Left cardiac atrium (tissue), 4 donors: ENCODE measurements around the gene DAZAP1. TPM values are rescaled to one million over a fixed set of nuclear protein-coding genes. Genes with fewer than 3 reads are reported as not detected.
"Not testable (repeated sequence)": the region's sequence is repeated elsewhere in the genome, so short reads cannot be mapped to it uniquely, and the experiment has no call there.

ENCODE experiments used
- ATAC-seq, 2 donors: fragments of 200-7000 bp; cut with Tn5 transposase; one replicate each; pipeline ENCODE4 v1.9.1; 2020; ENCODE audit warnings: mild to moderate bottlenecking in 2 of 2, moderate library complexity in 2 of 2
- DNase-seq: peaks from one replicate; pipeline ENCODE4 v3.0.0-alpha.2; 2020
- intact Hi-C, 2 donors: fragments of 100-400 bp; cut with DNase I; formaldehyde crosslinking; loops; one replicate each; pipeline versions ENCODE4 v1.14.1 to v1.15.1; 2022 to 2023
- total RNA-seq, 2 donors: library from RNA; stranded (reverse); fragmentation: NEBNext Ultra II Directional; extraction: Animal tissue kit (Norgen Biotek cat#: 25700); gene quantifications; one replicate each; pipeline ENCODE4 v1.2.1, GENCODE V29; 2021
- donor health status: DM: no; HTN: yes; CAD: no.
- donor health status: DM: no; HTN: yes; CAD: no; lungs with severe emphysema.
- donor health status: DM: yes; HTN: yes; CAD: no.
- donor health status: Dilated cardiomyopathy.

Gene DAZAP1
- total RNA-seq, 2 donors from 2014 or later: 74.1 to 95.7 TPM

GRCh38 chr19:1434040-1434366 is 26.6 kb downstream of the DAZAP1 start:
- intact Hi-C loops: no loop called here
- ATAC-seq (no peak), DNase-seq (no peak)

GRCh38 chr19:1434577-1435060 is 27.2 kb downstream of the DAZAP1 start:
- ATAC-seq (no peak), DNase-seq (peak; percentile 24)
- intact Hi-C loops: no loop called here

DNA sequence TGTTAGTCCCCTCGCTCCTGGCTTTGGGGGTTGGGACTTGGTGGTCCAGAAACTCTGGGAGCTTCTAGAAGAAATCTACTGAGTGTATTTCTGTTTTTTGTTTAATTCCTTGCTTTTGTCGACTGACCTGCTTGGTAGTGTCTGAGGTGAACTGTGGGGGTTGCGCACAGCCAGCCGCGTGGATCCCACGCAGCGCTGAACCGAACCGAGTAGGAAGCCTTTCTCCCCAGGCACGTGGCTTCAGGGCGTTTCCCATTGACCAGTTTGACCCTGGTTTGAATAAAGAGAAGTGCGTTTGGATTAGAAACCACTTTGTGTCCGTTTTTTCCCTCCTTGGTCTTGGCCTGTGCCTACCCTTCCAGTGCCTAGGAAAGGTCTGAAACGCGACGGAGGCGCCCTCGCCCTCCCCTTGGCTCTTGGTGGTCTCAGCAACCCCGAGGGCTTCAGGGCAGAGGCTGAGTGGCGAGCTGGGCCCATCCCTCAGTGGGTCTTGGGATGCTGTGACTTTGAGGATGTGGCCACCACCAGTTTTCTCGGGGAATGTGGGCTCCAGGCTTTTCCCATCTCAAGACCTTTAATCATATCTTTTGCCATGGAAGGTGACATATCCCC is 28.1 kb downstream of the DAZAP1 start:
- intact Hi-C loops: no loop called here
- no peak for DNase-seq
- no peak for ATAC-seq

DNA sequence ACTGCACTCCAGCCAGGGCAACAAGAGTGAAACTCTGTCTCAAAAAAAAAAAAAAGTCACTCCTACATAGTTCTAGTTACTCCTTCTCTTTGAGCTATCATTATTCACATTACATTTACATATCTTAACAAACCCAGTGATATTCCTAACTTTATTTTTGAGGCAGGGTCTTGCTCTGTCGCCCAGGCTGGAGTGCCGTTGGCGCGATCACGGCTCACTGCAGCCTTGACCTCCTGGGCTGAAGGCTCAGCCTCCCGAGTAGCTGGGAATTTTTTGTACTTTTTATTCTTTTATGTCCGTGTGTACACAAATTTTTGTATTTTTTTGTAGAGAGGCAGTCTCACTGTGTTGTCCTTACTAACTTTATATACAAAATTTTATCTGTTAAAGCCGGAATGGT is 30.2 kb downstream of the DAZAP1 start:
- no peak for ATAC-seq
- intact Hi-C loops: no loop called here
- no peak for DNase-seq

DNA sequence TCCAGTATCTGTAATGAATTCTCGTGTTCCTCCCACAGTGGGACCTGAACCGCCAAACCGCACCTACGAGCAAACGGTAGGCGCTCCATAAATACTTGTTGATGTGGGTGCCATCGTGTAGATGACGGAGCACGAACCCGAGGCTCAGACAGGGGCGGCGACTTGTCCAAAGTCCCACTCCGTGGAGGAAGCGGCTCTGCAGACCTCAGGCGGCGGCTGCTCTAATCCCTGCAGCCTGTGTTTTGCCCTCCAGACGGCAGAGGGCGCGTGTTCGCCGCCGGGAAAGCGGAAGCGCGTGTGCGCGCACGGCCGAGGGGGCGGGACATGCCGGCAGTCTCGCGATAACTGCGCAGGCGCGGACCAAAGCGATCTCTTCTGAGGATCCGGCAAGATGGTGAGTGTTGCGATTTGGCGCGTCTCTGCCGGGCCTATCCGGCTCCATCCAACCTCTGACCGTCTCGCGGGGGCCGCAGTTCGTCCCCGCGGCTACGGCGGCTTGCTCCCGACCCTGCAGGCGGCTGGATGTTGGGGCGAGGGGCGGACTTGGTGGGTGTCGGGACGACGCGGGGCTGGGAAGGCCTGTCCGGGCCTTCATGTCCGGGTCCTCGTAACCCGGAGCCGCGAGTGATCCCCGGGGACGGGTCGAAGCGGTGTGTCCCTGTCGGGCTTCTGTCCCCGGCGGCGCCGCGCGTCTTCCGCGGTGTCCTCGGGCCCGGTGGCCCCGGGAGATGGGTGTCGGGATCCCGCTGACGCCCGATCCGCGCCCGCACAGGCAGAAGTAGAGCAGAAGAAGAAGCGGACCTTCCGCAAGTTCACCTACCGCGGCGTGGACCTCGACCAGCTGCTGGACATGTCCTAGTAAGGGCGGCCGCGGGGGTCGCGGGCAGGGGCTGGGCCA is 30.9 kb downstream of the DAZAP1 start, which contains the start of gene RPS15:
RPS15 (plus strand) TSS at position 362 of the 898 bp plus-strand sequence; CDS start at position 392, 30 bp downstream.
- DNase-seq (peak; percentile 96), ATAC-seq (peak; percentile 88 to 95)
- intact Hi-C loops: no loop called here

DNA sequence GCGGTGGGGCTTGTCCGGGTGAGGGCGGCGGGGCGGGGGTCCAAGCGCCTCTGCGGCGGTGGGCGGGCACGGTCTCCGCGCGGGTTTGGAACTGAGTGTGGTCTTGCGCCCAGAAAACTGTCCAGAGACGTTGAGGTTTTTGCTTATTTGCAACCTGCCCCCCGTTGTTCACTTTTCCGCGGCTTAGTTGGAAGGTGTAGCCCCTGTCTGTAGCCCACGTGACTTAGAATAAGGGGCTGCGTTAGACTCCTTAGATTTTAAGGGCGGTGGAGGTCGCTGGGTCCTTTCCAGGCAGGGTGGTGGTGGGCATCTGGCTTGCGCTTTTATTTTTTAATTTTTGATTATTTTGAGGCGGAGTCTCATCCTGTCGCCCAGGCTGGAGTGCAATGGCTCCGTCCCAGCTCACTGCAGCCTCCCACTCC is 31.6 kb downstream of the DAZAP1 start:
- intact Hi-C loops: no loop called here
- no peak for DNase-seq
- no peak for ATAC-seq

DNA sequence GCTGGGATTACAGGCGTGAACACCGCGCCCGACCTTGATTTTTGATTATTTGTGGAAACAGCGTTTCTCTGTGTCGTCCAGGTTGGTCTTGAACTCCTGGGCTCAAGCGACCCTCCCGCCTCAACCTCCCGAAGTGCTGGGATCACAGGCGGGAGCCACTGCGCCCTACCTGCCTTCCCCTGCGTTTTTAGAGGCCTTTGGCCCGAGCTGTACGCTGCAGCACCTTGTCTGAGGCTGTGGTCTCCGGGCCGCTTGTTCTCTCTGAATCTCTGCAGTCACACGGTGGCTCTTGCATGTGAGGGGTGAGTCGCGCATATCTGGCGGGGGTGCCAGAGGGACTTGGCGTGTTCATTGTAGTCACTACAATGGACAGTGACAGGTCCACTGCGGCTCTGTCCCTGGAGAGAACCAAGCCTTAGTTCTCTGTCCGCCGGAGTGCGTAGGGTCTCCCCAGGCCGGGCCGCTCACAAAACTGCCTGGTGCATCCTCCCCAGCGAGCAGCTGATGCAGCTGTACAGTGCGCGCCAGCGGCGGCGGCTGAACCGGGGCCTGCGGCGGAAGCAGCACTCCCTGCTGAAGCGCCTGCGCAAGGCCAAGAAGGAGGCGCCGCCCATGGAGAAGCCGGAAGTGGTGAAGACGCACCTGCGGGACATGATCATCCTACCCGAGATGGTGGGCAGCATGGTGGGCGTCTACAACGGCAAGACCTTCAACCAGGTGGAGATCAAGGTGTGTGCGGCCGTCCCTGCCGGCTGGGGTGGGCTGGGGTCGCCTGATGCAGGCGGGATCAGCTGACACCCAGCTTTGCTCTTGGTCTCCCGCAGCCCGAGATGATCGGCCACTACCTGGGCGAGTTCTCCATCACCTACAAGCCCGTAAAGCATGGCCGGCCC is 32.4 kb downstream of the DAZAP1 start:
- DNase-seq, ATAC-seq, intact Hi-C loops: not testable (repeated sequence)

- DNase-seq: no peak
- intact Hi-C loops: no loop called here
- no peak for ATAC-seq
Observed at GRCh38 chr19:1440418-1440801, 33.0 kb downstream of the DAZAP1 start.

- intact Hi-C loops: no loop called here
- no peak for ATAC-seq
- no peak for DNase-seq
Observed at GRCh38 chr19:1441022-1441426, 33.6 kb downstream of the DAZAP1 start.

DNA sequence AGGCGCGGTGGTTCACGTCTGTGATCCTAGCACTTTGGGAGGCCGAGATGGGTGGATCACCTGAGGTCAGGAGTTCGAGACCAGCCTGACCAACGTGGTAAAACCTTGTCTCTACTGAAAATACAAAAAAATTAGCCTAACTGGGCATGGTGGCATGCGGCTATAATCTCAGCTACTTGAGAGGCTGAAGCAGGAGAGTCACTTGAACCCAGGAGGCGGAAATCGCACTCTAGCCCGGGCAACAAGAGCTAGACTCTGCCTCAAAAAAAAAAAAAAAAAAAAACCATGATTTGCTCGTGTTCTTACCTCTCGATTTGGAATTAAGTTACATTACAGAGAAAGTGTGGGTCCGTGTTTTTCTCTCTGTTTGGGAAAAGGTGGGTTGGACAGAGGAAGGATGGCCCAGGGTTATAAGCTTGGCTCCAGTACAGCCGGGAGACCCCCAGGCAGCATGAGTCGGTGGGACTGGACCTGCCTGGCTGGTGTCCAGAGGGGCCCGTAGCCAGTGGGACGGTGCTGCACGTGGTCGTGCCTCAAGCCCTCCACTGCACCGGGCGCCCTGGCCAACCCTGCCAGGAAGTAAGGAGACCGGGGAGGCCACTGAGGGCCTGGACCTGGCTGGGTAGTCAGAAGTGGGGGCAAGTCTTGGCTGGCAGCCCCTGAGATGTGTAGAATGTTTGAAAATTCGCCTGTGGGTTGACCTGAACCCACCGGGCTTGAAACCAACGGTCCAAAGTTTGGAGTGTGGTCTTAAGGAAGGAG is 34.5 kb downstream of the DAZAP1 start:
- no peak for DNase-seq
- intact Hi-C loops: no loop called here
- ATAC-seq: no peak

- peak; percentile 76 for DNase-seq
- intact Hi-C loops: no loop called here
- ATAC-seq: peak; percentile 90 to 92
Observed at GRCh38 chr19:1445185-1445931, 38.0 kb downstream of the DAZAP1 start.

DNA sequence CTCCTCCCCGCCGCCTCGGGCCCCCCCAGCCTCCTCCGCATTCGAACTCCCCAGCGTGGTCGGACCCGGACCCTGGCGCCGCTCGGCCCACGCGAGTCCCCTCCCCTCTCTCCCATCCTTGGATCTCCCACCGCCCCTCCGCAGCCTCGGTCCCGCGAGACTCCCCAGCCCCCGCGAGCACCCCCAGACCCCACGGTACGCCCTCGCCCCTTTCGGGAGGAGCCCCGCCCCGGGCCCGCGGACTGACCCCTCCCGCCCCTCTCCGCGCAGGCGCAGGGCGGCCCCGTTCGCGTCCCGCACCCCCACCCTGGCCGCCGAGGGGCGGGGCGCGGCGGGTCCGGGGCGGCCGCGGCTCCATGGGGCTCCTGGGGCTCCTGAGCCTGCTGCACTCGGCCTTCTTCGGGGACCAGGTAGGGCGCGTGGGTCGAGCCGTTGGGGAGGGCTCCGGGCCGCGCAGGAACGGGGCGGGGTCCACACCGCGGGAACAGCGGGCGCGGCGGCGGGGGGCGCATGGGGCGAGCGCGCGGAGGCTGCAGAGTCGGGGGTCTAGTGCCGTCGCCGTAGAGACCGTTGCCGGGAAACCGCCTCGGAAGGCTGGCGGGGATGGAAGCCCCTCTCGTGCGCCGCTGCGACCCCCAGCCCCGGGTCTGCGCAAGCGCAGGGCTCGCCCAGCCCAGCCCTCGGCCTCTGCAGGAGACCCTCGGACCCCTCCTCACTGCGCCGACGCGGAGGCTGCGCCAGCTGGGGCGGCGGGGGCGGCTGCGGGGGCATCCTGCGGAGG is 38.7 kb downstream of the DAZAP1 start:
- intact Hi-C loops: no loop called here
- DNase-seq: no peak
- ATAC-seq: peak; percentile 38 to 56

GRCh38 chr19:1446713-1447481 is 39.5 kb downstream of the DAZAP1 start:
- intact Hi-C loops: no loop called here
- no peak for ATAC-seq
- DNase-seq: no peak

- intact Hi-C loops: no loop called here
- DNase-seq: no peak
- no peak for ATAC-seq
Observed at GRCh38 chr19:1447504-1447903, 40.1 kb downstream of the DAZAP1 start.

GRCh38 chr19:1447944-1448343 is 40.6 kb downstream of the DAZAP1 start:
- intact Hi-C loops: no loop called here
- DNase-seq: no peak
- ATAC-seq: no peak
